Gastroesophageal sphincter (tissue), 3 donors: Measurements from ENCODE around the gene GUSB.

Experiments
- POLR2A ChIP-seq, 2 donors: fragments of 450-650 bp; IDR thresholded peaks; one replicate each; pipeline ENCODE4 v1.6.1; 2017; ENCODE audit warnings: antibody characterized with exemption in 2 of 2, mild to moderate bottlenecking in 2 of 2, moderate library complexity in 1 of 2
- TF ChIP-seq, protein P1 (sequence below), 4 experiments: fragments of 200-600 bp in 2 of 4; fragments of 450-650 bp in 2 of 4; sonication (generic) in 1 of 4; IDR thresholded peaks; one replicate each; pipeline ENCODE4 v1.5.1; 2017 to 2019; ENCODE audit warnings: antibody characterized with exemption in 4 of 4, mild to moderate bottlenecking in 2 of 4, moderate library complexity in 2 of 4

DNA sequence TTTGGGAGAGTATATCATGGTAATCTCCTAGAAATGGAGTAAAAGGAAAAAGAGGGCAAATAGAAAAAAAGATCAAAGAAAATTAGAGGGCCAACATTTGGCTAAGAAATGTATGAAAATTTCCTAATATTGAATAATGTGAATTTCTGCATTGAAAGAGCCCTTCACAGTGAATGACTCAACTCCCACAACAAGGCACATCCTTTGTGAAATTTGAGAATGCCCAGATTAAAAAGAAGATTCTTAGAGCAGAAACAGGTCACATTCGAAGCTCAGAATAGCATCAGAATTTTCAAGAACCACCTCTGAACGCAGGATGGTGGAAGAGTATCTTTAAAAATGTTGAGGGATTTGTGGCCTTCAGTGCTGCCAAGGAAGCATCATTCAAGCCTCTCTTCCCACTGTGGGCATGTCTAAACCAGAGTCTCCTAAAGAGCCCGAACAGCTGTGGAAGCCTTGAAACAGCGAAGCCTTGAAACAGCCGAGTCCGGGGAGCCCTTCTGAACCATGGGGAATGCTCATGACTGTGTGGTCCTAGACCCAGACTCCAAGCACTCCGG is 43.6 kb downstream of the GUSB start:
- TF ChIP-seq, protein P1, sequence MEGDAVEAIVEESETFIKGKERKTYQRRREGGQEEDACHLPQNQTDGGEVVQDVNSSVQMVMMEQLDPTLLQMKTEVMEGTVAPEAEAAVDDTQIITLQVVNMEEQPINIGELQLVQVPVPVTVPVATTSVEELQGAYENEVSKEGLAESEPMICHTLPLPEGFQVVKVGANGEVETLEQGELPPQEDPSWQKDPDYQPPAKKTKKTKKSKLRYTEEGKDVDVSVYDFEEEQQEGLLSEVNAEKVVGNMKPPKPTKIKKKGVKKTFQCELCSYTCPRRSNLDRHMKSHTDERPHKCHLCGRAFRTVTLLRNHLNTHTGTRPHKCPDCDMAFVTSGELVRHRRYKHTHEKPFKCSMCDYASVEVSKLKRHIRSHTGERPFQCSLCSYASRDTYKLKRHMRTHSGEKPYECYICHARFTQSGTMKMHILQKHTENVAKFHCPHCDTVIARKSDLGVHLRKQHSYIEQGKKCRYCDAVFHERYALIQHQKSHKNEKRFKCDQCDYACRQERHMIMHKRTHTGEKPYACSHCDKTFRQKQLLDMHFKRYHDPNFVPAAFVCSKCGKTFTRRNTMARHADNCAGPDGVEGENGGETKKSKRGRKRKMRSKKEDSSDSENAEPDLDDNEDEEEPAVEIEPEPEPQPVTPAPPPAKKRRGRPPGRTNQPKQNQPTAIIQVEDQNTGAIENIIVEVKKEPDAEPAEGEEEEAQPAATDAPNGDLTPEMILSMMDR (IDR thresholded peaks at IDR 0.05), result no peak
- TF ChIP-seq POLR2A (IDR thresholded peaks at IDR 0.05), result no peak
